GM12878 (cell line): ENCODE results near the gene MEGF11. TPM values are rescaled to one million over a fixed set of nuclear protein-coding genes. Genes with fewer than 3 reads are reported as not detected.

ENCODE experiments used
- BHLHE40 ChIP-seq, 2 experiments: fragments of 450-650 bp in 1 of 2; IDR thresholded peaks; 2 replicates each; pipeline ENCODE4 v1.6.1; 2011 to 2017; ENCODE audit warnings: low read depth in 2 of 2, borderline replicate concordance in 1 of 2, improper control_type of control experiment in 1 of 2, low read length in 1 of 2, mild to moderate bottlenecking in 1 of 2
- CHD2 ChIP-seq: IDR thresholded peaks from 2 replicates; pipeline ENCODE4 v1.6.1; 2011; ENCODE audit warnings: low read depth, low read length, improper control_type of control experiment, borderline replicate concordance
- CREM ChIP-seq: IDR thresholded peaks from 2 replicates; pipeline ENCODE4 v1.6.1; 2014; ENCODE audit warnings: antibody characterized with exemption, low read depth
- DPF2 ChIP-seq: fragments of 450-650 bp; IDR thresholded peaks from 2 replicates; pipeline ENCODE4 v1.6.1; 2017; ENCODE audit warnings: mild to moderate bottlenecking
- EGR1 ChIP-seq, 2 experiments: IDR thresholded peaks; 1 replicate in 1 of 2; 2 replicates in 1 of 2; pipeline ENCODE4 v1.6.1; 2011 to 2012; ENCODE audit warnings: low read depth in 2 of 2, low read length in 2 of 2, borderline replicate concordance in 1 of 2, mild to moderate bottlenecking in 1 of 2, moderate library complexity in 1 of 2
- EZH2 ChIP-seq: IDR thresholded peaks from 2 replicates; pipeline ENCODE4 v1.6.1; 2012; ENCODE audit warnings: low read depth, mild to moderate bottlenecking, control low read depth, inconsistent platforms, low read length, borderline replicate concordance; ENCODE audit not compliant: control insufficient read depth
- GATAD2B ChIP-seq: fragments of 450-650 bp; conservative IDR thresholded peaks from 2 replicates; pipeline ENCODE4 v1.6.1; 2017; ENCODE audit warnings: low read depth, mild to moderate bottlenecking, moderate library complexity
- IKZF1 ChIP-seq: fragments of 450-650 bp; conservative IDR thresholded peaks from 2 replicates; pipeline ENCODE4 v1.6.1; 2017; ENCODE audit warnings: antibody characterized with exemption, mild to moderate bottlenecking
- LARP7 ChIP-seq: fragments of 450-650 bp; IDR thresholded peaks from 2 replicates; pipeline ENCODE4 v1.6.1; 2017; ENCODE audit warnings: mild to moderate bottlenecking
- NBN ChIP-seq: fragments of 450-650 bp; IDR thresholded peaks from 2 replicates; pipeline ENCODE4 v1.6.1; 2016
- NR2F1 ChIP-seq: fragments of 450-650 bp; conservative IDR thresholded peaks from 2 replicates; pipeline ENCODE4 v1.6.1; 2017; ENCODE audit warnings: mild to moderate bottlenecking
- PAX8 ChIP-seq: fragments of 450-650 bp; IDR thresholded peaks from 2 replicates; pipeline ENCODE4 v1.6.1; 2017; ENCODE audit warnings: mild to moderate bottlenecking, moderate library complexity
- SMAD5 ChIP-seq: IDR thresholded peaks from 2 replicates; pipeline ENCODE4 v1.6.1; 2016; ENCODE audit warnings: antibody characterized with exemption, low read depth
- SMARCA5 ChIP-seq: fragments of 450-650 bp; IDR thresholded peaks from 2 replicates; pipeline ENCODE4 v1.6.1; 2017; ENCODE audit warnings: mild to moderate bottlenecking
- STAT1 ChIP-seq: fragments of 450-650 bp; conservative IDR thresholded peaks from 2 replicates; pipeline ENCODE4 v1.6.1; 2014; ENCODE audit warnings: antibody characterized with exemption, mild to moderate bottlenecking
- TAF1 ChIP-seq: IDR thresholded peaks from 2 replicates; pipeline ENCODE4 v1.6.1; 2011; ENCODE audit warnings: mild to moderate bottlenecking, low read depth, low read length, borderline replicate concordance
- TCF12 ChIP-seq: IDR thresholded peaks from 2 replicates; pipeline ENCODE4 v1.6.1; 2011; ENCODE audit warnings: low read depth, mild to moderate bottlenecking, low read length
- TCF3 ChIP-seq: IDR thresholded peaks from 2 replicates; pipeline ENCODE4 v1.6.1; 2012; ENCODE audit warnings: low read depth, mild to moderate bottlenecking, low read length, borderline replicate concordance; ENCODE audit not compliant: insufficient read depth
- ZNF687 ChIP-seq: fragments of 450-650 bp; IDR thresholded peaks from 2 replicates; pipeline ENCODE4 v1.6.1; 2017; ENCODE audit warnings: mild to moderate bottlenecking, moderate library complexity
- polyA plus RNA-seq, 11 experiments: library from polyadenylated mRNA; depleted of rRNA in 4 of 11; unstranded in 6 of 11; stranded (reverse) in 5 of 11; fragments of >200 nt; fragmentation: Nextera tagmentation in 4 of 11; fragmentation: Illumina TruSeq in 1 of 11; extraction: Ambion mirVana in 4 of 11; extraction: Trizol in 1 of 11; gene quantifications; 1 replicate in 1 of 11; 2 replicates in 10 of 11; pipeline versions ENCODE4 v1.2.1 to v1.2.3, GENCODE V29; 2011 to 2016; ENCODE audit warnings: inconsistent platforms in 2 of 11, missing spikeins in 2 of 11, low read depth in 1 of 11
- total RNA-seq, 4 experiments: library from RNA; depleted of rRNA in 3 of 4; stranded (reverse); fragments of >200 nt in 3 of 4; fragmentation: Illumina TruSeq in 1 of 4; extraction: Trizol in 1 of 4; gene quantifications; 2 replicates each; pipeline versions ENCODE4 v1.2.1 to v1.2.3, GENCODE V29; 2013 to 2021
- TF ChIP-seq, protein P1 (sequence below): IDR thresholded peaks from 2 replicates; pipeline ENCODE4 v1.6.1; 2012; ENCODE audit warnings: low read depth, low read length, improper control_type of control experiment
- TF ChIP-seq, protein P2 (sequence below): IDR thresholded peaks from 2 replicates; pipeline ENCODE4 v1.6.1; 2012; ENCODE audit warnings: improper control_type of control experiment, low read depth, low read length; ENCODE audit not compliant: insufficient replicate concordance

Gene MEGF11
- total and polyA plus RNA-seq, 10 of the 15 experiments (the other 5 are each of a cell fraction or from before 2014, with no cell fraction given), result 0.03 to 1.7 (median 0.49) TPM

DNA sequence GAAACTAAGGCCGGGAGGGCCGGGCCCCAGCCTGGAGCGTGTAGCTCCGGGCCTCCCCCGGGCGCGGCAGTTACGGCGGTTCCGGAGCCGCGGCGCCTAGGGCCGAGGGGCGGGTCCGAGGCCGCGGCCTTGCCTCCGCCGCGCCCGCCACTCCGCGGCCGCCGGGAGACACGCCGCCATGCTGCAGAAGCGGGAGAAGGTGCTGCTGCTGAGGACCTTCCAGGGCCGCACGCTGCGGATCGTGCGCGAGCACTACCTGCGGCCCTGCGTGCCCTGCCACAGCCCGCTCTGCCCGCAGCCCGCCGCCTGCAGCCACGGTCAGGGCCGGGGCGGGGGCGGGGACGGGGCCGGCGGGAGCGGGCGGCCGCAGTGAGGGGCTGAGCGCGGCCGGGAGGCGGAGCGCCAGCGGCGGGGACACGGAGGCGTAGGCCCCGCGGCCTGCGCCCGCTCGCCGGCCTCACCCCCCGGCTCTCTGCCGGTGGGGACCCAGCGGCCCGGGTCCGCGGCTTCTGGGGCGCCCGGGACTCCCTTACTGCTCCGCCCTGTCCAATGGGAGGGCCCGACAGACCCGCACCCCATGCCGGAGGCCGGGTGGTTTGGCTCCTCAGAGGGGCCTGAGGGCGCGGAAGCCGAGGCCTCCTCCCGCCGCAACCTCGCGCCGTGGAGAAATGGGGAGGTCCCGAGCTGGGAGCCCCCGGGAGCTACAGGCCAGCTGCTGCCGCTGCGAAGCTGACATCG is 40.0 kb upstream of the MEGF11 start, which contains the start of gene DIS3L (continued):
- TF ChIP-seq ZNF687 (peak; percentile 62; the same call in 1 of the 2 replicates), NR2F1 (peak; percentile 62), PAX8 (no peak), DPF2 (peak; percentile 65), NBN (0 out of 2 replicates have a peak, but pooled peaks have one; percentile 11), TCF12 (0 out of 2 replicates have a peak, but pooled peaks have one; percentile 13), EGR1 (IDR thresholded peaks at IDR 0.05; ENCODE audit: borderline replicate concordance in 1 of 2, low read depth in 2 of 2, low read length in 2 of 2) (peak in 1 of 2 experiments; percentile 44; a peak in 1 of 3 replicates), BHLHE40 (IDR thresholded peaks at IDR 0.05; ENCODE audit: borderline replicate concordance in 1 of 2, low read depth in 2 of 2, low read length in 1 of 2) (peak in 1 of 2 experiments; percentile 64; a peak in 2 of 4 replicates), STAT1 (0 out of 2 replicates have a peak, but pooled peaks have one; percentile 48), GATAD2B (peak; percentile 90), CREM (no peak), TAF1 (peak; percentile 71; the same call in 1 of the 2 replicates), CHD2 (0 out of 2 replicates have a peak, but pooled peaks have one; percentile 24), SMARCA5 (peak; percentile 69; the same call in 1 of the 2 replicates), IKZF1 (peak; percentile 72; the same call in 1 of the 2 replicates), TCF3 (0 out of 2 replicates have a peak, but pooled peaks have one; percentile 20), EZH2 (no peak), SMAD5 (peak; percentile 11; the same call in 1 of the 2 replicates), LARP7 (peak; percentile 75)
- TF ChIP-seq, protein P1, sequence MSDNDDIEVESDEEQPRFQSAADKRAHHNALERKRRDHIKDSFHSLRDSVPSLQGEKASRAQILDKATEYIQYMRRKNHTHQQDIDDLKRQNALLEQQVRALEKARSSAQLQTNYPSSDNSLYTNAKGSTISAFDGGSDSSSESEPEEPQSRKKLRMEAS, result 0 out of 2 replicates have a peak, but pooled peaks have one; percentile 5
- TF ChIP-seq, protein P2, sequence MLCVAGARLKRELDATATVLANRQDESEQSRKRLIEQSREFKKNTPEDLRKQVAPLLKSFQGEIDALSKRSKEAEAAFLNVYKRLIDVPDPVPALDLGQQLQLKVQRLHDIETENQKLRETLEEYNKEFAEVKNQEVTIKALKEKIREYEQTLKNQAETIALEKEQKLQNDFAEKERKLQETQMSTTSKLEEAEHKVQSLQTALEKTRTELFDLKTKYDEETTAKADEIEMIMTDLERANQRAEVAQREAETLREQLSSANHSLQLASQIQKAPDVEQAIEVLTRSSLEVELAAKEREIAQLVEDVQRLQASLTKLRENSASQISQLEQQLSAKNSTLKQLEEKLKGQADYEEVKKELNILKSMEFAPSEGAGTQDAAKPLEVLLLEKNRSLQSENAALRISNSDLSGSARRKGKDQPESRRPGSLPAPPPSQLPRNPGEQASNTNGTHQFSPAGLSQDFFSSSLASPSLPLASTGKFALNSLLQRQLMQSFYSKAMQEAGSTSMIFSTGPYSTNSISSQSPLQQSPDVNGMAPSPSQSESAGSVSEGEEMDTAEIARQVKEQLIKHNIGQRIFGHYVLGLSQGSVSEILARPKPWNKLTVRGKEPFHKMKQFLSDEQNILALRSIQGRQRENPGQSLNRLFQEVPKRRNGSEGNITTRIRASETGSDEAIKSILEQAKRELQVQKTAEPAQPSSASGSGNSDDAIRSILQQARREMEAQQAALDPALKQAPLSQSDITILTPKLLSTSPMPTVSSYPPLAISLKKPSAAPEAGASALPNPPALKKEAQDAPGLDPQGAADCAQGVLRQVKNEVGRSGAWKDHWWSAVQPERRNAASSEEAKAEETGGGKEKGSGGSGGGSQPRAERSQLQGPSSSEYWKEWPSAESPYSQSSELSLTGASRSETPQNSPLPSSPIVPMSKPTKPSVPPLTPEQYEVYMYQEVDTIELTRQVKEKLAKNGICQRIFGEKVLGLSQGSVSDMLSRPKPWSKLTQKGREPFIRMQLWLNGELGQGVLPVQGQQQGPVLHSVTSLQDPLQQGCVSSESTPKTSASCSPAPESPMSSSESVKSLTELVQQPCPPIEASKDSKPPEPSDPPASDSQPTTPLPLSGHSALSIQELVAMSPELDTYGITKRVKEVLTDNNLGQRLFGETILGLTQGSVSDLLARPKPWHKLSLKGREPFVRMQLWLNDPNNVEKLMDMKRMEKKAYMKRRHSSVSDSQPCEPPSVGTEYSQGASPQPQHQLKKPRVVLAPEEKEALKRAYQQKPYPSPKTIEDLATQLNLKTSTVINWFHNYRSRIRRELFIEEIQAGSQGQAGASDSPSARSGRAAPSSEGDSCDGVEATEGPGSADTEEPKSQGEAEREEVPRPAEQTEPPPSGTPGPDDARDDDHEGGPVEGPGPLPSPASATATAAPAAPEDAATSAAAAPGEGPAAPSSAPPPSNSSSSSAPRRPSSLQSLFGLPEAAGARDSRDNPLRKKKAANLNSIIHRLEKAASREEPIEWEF, result no peak
- TF ChIP-seq, all 136 proteins: peak for 21
